ENCODE data around the gene MEST.
A peak's percentile ranks its signal among the peaks of the same experiment; 100 is the strongest.
"Not testable (repeated sequence)": the region's sequence is repeated elsewhere in the genome, so short reads cannot be mapped to it uniquely, and the experiment has no call there.

Gene MEST

GRCh38 chr7:130491841-130492522, at the start of gene MEST:
Gene MEST, plus strand, starts transcription at chr7:130492085. Its CDS starts 229 bp downstream, at chr7:130492314.
- H3K4me3 ChIP-seq (ENCODE audit: low read depth, low read length): peak within 1 kb of the TSS; percentile 56
- no peak for DNase-seq (ENCODE audit: low read depth)

GRCh38 chr7:130442601-130443000, 49.3 kb upstream of the MEST start:
- H3K4me3 ChIP-seq (ENCODE audit: low read depth, low read length): no peak overlapping the region
- no peak for DNase-seq (ENCODE audit: low read depth)

GRCh38 chr7:130444234-130444633, 47.7 kb upstream of the MEST start:
- no peak overlapping the region for H3K4me3 ChIP-seq (ENCODE audit: low read depth, low read length)
- no peak for DNase-seq (ENCODE audit: low read depth)

DNA sequence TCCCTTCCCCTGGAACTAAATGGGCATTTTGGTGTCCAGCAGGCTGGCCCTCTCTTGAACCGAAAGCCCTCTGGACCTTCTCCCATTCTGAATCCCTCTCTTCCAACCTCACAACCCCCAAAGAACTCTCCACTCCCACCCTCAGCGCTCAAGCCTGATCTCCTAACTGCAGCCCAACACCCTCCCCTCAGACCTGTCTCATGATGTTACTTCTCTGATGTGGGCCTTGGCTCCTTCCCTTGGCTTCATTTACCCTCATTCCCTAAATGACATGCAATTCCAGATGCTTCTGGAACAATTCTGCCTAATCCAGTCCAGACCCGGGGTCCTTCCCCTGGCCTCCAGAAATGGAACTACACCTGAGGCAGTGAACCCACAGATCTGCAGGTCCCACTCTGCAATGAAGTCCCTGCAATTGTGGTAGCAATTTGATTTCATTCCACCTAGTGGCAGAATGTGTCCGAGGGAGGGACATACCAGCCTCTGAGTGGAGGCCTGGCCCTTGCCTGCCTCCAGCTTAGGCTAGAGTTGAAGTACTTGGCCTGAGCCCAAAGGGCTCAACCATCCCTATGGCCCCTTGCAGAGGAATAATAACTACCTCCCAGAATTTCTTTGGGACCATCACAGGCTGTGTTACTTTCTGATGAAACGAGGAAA, 47.0 kb upstream of the MEST start:
- no peak overlapping the region for H3K4me3 ChIP-seq (ENCODE audit: low read depth, low read length)
- DNase-seq (ENCODE audit: low read depth): no peak

DNA sequence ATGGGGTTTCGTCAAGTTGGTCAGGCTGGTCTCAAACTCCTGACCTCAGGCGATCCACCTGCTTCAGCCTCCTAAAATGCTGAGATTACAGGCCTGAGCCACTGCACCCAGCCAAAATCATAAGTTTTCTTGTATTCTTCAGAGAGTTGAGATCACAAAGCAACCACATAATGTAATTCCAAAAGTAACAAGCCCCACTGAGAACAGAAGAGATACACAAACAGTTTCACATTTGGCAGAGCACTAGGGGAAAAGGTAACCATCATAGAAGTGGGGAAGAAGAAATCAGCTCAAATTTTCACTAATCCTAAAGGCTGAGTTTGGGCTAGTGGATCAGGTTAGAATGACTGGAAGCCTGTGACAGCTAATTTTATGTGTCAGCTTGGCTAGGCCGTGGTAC, 45.6 kb upstream of the MEST start:
- no peak for DNase-seq (ENCODE audit: low read depth)
- H3K4me3 ChIP-seq (ENCODE audit: low read depth, low read length): no peak overlapping the region

GRCh38 chr7:130451344-130451743, 40.5 kb upstream of the MEST start:
- not testable (repeated sequence) for H3K4me3 ChIP-seq (ENCODE audit: low read depth, low read length); DNase-seq (ENCODE audit: low read depth)

GRCh38 chr7:130452951-130453350, 38.9 kb upstream of the MEST start:
- no peak overlapping the region for H3K4me3 ChIP-seq (ENCODE audit: low read depth, low read length)

GRCh38 chr7:130454959-130455358, 36.9 kb upstream of the MEST start:
- H3K4me3 ChIP-seq (ENCODE audit: low read depth, low read length): no peak overlapping the region
- DNase-seq (ENCODE audit: low read depth): no peak

More at GRCh38 chr7:130452951-130453350, 38.9 kb upstream of the MEST start:
- DNase-seq (ENCODE audit: low read depth): no peak

GRCh38 chr7:130458257-130458656, 33.6 kb upstream of the MEST start:
- no peak for DNase-seq (ENCODE audit: low read depth)
- no peak overlapping the region for H3K4me3 ChIP-seq (ENCODE audit: low read depth, low read length)

DNA sequence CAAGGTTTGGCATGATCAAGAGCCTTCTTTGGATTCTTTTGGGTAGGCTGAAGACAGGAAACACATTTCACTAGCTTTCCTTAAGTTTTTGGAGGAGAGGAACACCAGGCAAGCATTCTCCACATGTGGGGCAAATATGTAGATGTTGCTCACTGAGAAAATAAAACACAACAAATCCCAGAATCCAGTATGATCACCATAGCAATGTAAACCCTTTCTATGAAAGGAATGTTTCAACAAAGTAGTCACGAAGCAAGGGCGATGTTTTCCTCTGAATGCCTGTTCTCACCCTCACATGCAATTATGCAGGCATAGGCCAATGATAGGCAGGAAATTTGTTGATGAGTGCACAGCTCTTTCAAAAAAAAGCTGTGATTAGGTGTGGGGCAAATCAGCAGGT, 30.6 kb upstream of the MEST start:
- no peak overlapping the region for H3K4me3 ChIP-seq (ENCODE audit: low read depth, low read length)
- no peak for DNase-seq (ENCODE audit: low read depth)

DNA sequence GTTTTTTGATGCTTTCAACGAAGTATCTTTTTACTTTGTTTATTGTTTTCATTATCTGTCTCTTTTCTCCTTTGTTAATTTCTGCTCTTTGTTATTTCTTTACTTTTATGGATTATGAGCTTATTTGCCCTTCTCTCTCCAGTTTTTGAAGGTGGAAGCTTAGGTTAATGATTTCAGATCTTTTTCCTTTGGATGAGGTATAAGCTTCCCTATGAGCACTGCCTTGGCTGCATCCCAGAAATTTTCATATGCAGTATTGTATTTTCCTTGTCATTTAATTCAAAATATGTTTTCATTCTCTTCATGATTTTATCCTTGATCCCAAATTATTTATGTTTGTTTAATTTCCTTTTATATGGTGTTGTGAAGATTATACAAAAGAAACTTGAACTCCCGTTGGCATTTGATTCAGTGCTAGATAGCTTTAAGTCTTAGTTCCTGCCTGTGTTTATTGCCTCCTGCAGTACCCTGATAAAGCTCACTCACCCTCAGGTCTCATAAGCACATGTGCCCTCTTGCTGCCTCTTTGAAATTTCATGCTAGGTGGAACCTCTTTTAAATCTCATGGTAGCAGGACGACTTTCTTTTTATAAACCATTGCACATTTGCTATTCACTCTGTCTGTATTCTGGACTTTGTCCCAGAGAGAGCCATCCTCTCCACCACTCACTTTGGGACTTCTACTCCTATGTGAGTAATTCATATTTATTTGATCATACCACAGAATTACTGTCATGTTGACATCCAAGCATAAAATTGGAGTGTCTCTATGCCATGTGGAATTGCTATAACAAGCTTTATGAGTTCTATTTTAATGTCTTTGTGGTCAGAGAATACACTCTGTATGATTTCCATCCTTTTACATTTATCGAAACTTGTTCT, 28.1 kb upstream of the MEST start:
- H3K4me3 ChIP-seq (ENCODE audit: low read depth, low read length): no peak overlapping the region
- DNase-seq (ENCODE audit: low read depth): no peak

DNA sequence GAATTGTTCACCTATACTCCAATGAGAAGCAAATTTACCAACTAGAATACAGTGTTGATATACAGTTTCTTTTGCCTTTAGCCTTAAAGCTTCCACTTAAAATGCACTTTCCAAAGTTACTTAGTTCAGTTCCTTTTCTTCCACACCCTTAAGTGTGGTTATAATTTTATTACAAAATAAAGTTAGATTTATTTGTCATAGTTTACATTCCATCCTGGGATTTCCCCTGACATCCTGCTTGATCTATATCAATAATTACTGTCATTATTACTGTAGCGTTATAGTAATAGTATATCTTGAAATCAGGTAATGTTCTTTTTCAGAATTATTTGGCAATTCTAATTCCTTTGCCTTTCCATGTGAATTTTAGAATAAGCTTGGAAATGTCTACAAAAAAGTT, 23.3 kb upstream of the MEST start:
- DNase-seq (ENCODE audit: low read depth): no peak
- no peak overlapping the region for H3K4me3 ChIP-seq (ENCODE audit: low read depth, low read length)

GRCh38 chr7:130471974-130472373, 19.9 kb upstream of the MEST start:
- DNase-seq (ENCODE audit: low read depth): no peak
- H3K4me3 ChIP-seq (ENCODE audit: low read depth, low read length): no peak overlapping the region

- DNase-seq (ENCODE audit: low read depth): no peak
- H3K4me3 ChIP-seq (ENCODE audit: low read depth, low read length): no peak overlapping the region
Observed at GRCh38 chr7:130473289-130473688, 18.6 kb upstream of the MEST start.

DNA sequence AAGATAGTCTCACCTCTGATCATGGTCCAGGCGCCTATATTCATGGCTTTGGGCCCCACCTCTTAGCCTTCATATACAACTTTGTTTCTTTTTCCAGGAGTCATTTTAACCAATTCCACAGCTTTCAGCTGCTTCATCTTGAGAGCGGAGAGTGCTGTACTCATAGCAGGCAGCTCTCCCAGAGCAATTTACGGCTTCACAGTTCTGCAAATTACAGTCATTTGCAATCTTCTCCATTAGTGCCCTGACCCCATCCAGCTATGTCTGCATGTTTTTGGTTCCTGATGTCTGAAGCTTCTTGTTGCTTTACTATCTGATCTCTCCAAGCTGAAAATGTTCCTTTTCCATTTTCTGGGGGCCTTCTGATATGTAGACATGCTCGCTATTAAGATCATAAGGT, 18.0 kb upstream of the MEST start:
- no peak for DNase-seq (ENCODE audit: low read depth)
- no peak overlapping the region for H3K4me3 ChIP-seq (ENCODE audit: low read depth, low read length)

DNA sequence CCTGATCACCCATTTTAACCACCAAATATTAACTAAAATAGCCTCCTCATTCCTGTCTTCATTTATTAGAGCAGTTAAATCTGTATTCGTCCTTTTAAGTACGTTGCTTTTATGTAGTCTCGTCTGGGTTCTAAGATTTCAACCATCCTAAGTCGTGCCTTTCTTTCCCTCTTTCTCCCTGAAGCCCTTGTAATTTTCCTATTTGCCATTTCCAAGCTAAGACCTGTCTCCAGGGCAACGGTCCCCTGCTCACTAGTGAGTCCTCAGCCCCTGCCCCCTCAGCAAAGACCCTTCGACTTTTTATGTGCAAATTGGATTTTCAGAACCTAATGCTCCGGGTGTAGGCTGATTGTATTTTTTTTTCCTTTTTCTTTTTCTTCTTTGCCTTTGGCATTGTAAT, 16.1 kb upstream of the MEST start:
- no peak overlapping the region for H3K4me3 ChIP-seq (ENCODE audit: low read depth, low read length)
- no peak for DNase-seq (ENCODE audit: low read depth)

DNA sequence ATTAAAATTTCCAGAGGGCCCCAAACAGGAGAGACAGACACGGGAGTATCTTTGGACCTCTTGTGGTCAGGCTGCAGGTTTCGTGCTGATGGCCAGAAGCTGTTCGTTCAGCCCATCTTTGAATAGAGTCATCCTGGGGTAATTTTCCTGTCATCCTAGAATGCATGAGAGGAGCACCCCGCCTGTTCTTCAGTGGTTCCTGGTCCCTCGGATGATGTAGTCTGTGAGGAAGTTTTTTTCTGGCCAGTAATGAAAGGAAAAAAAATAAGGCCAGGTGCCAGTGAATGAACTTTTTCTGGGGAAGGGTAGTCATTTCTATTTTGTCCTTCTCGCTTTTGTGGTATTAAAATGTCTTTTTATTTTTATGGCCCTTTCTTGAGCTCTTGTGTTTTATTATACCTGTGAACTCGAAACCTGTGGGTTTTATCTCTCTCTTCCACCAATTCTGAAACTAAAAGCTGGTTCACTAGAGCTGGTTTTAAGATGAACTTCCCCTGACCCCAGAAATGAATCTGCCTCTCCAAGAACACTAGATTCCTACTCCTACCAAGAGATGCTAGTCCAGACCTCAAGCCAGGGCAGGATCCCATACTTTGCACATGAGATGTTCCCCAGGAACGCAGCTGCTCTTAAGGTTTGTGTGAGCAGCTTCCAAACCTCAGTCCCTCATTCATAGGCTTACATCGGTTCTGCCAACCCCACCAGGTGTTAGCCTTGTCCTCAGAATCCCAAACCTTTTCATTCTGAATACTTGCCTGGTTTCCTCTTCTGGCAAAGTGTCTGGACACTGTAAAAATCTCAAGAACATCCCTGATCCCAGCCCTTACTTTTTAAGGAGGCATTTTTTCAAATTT, 15.4 kb upstream of the MEST start:
- peak; percentile 22 for DNase-seq (ENCODE audit: low read depth)
- H3K4me3 ChIP-seq (ENCODE audit: low read depth, low read length): no peak overlapping the region

GRCh38 chr7:130478991-130479390, 12.9 kb upstream of the MEST start:
- H3K4me3 ChIP-seq (ENCODE audit: low read depth, low read length): no peak overlapping the region
- DNase-seq (ENCODE audit: low read depth): no peak

- no peak for DNase-seq (ENCODE audit: low read depth)
Observed at GRCh38 chr7:130479716-130480400, 12.0 kb upstream of the MEST start.

More at GRCh38 chr7:130479716-130480400, 12.0 kb upstream of the MEST start:
- no peak overlapping the region for H3K4me3 ChIP-seq (ENCODE audit: low read depth, low read length)
